ENCODE measurements around the gene COLEC11.
"Not testable (repeated sequence)": the region's sequence is repeated elsewhere in the genome, so short reads cannot be mapped to it uniquely, and the experiment has no call there.

COLEC11 gene

DNA sequence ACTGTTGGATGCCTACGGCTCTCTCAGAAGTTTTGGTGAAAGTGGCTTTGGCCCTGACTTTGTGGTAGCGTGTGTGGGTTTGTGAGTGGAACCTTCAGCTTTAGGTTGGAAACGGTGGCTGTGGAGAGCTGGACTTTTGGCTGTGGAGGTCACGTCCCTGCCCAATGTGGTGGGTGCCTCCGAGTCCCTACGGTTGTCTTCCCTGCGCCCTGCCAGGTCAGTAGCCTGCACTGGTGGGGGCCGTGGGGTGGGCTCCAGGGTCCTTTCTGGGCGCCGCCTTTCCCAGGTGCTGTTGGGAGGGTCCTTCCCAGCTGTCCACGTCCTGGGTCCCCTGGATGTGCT is 11.1 kb downstream of the COLEC11 start:
- no peak for DNase-seq (ENCODE audit: low spot score)

DNA sequence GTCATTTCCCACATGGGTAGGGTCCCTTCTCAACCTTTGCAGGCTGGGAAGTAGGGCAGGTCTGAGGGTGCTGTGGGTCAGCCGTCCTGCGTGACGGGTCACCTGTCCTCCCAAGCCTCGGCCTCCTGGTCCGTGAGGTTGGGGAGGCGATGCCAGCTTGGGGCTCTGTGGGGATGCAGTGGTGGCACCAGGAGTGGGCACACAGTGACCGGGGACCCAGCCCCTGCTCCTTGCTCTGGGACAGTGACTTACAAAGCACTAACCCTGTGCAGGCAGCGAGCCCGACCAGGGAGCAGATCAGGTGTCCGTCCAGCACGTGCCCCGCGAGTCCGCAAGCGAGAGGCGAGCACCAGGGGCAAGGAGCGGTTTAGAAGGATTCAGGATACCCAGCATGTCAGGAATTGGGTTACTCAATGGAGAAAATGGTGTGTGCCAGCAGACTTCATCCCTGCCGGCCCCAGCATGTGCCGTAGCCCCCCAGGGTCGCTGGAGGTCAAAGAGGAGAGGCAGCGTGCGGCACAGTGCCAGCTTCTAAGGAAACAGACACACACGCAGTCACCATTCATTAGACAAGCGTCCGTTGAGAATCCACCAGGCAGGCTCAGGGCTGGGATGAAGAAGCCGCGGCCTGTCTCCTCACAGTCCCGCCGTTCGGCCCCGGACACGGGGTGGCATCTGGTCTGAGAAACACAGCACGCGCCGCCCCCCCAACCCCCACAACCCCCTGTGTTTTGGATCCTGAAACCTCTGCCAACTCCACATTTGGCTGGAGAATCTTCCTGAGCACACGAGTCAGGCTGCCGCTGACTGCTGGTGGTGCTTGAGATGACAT is 11.7 kb downstream of the COLEC11 start:
- peak; percentile 35 for DNase-seq (ENCODE audit: low spot score)

GRCh38 chr2:3608373-3609278 is 13.7 kb downstream of the COLEC11 start:
- peak; percentile 40 for DNase-seq (ENCODE audit: low spot score)

DNA sequence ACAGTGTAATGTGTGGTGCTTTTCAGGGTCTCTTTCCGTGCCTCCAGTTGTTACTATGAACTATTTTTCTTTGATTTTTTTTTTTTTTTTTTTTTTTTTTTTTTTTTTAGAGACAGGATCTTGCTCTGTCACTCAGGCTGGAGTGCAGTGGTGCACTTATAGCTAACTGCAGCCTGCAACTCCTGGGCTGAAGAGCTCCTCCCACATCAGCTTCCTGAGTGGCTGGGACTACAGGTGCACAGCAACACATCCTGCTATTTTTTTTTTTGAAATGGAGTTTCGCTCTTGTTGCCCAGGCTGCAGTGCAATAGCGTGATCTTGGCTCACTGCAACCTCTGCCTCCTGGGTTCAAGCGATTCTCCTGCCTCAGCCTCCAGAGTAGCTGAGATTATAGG is 14.4 kb downstream of the COLEC11 start:
- DNase-seq (ENCODE audit: low spot score) = not testable (repeated sequence)

GRCh38 chr2:3610415-3610814 is 15.5 kb downstream of the COLEC11 start:
- DNase-seq (ENCODE audit: low spot score) = no peak

- DNase-seq (ENCODE audit: low spot score) = peak; percentile 27
These were observed 16.1 kb downstream of the COLEC11 start for GRCh38 chr2:3610881-3611505.

GRCh38 chr2:3611589-3611988 is 16.7 kb downstream of the COLEC11 start:
- peak; percentile 49 for DNase-seq (ENCODE audit: low spot score)

DNA sequence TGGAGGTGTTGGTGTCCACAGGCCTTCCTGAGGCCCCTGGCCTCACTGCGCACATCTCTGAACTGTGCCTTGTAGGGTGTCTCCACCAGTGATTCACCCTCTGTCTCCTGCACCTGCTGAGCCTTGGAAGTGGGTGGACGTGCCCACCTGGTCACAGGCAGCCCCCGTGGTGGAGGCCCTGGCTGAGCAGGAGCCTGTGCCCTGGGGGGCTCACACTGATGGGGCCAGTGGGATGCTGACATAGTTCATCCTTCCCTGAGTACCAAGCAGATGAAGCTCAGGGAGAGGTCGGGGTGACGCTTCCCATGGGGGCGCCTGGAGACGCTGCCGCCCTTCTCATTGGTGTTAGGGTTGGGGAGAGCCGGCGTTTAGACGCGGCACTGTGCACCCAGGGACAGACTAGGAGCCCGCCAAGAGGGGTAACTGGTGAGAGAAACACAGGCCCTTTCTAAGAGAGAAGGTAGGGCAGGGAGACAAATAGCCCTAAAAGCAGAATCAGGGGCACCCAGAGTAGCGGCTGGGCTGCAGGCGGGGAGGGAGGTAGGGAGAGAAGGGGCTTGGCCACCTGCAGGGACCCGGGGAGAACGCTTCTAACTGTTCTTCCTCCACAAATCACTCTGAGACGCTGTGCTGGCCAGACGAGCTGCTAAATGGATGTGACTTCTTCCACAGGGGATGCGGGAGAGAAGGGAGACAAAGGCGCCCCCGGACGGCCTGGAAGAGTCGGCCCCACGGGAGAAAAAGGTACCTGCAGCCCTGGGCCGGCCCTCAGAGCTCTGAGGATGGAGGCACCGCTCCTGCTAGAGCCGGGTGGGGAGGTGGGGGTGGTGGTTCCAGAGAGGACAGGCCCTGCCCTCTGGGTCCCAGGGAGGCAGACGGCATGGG is 18.0 kb downstream of the COLEC11 start:
- DNase-seq (ENCODE audit: low spot score) = no peak

DNA sequence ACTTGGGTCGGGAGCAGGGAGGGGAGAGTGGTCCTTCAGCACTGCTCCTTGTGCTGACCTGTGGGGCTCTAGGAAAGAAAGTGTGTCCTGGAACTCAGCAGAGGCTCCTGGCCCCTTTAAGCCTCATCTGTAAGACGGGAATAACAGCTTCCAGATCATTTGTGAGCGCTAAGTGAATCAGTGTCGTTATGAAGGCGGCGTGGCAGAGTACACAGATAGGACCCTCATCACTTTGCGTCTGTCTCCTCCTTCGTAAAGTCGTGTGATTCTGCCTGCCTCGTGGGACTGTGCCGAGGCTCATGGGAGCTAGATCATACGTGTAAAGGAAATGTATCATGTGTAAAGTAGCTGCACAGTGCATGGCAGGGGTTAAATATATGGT is 18.6 kb downstream of the COLEC11 start:
- DNase-seq (ENCODE audit: low spot score) = no peak

GRCh38 chr2:3614743-3615142 is 19.8 kb downstream of the COLEC11 start:
- not testable (repeated sequence) for DNase-seq (ENCODE audit: low spot score)

- DNase-seq (ENCODE audit: low spot score) = not testable (repeated sequence)
These were observed 20.8 kb downstream of the COLEC11 start for GRCh38 chr2:3615541-3616200.

- not testable (repeated sequence) for DNase-seq (ENCODE audit: low spot score)
These were observed 21.7 kb downstream of the COLEC11 start for GRCh38 chr2:3616435-3617197.

- no peak for DNase-seq (ENCODE audit: low spot score)
These were observed 22.4 kb downstream of the COLEC11 start for GRCh38 chr2:3617198-3617890.

DNA sequence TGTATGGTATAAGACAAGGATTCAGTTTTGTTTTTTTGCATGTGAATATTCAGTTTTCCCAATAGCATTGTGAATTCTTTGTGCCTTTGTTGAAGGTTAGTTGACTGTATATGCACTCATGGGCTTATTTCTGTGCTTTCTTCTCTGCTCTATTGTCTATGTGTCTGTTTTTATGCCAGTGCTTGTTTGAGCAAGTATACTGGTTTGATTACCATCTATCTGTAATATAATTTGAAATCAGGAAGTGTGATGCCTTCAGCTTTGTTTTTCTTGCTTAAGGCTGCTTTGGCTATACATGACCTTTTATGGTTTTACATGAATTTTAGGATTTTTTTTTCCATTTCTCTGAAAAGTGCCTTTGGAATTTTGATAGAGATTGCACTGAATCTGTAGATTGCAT is 23.5 kb downstream of the COLEC11 start:
- DNase-seq (ENCODE audit: low spot score) = no peak

DNA sequence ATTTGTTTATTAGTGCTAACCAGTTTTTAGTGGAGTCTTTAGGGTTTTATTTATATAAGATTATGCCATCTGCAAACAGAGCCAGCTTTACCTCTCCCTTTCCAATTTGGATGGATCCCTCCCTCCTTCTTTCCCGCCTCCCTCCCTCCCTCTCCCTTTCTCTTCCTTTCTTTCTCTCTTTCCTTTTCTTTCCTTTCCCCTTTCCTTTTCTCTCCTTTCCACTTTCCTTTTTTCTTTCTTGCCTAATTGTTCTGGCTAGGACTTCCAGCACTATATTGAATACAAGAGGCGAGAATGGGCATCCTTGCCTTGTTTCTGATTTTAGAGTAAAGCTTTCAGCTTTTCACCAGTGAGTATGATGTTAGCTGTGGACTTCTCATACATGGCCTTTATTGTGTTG is 24.1 kb downstream of the COLEC11 start:
- no peak for DNase-seq (ENCODE audit: low spot score)

GRCh38 chr2:3619661-3620060 is 24.7 kb downstream of the COLEC11 start:
- DNase-seq (ENCODE audit: low spot score) = not testable (repeated sequence)

DNA sequence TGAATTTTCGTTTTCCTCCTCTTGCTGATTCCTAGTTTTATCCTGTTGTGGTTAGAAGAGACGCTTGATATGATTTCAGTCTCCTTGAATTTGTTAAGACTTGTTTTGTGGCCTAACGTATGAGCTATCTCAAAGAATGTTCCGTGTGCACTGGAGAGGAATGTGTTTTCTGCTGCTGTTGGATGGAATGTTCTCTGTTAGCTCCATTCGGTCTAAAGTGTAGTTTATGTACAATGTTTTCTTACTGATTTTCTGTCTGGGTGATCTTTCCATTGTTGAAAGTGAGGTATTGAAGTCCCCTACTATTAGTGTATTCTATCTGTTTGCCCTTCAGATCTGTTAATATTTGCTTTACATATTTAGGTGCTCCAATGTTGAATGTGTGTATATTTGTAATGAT is 25.9 kb downstream of the COLEC11 start:
- DNase-seq (ENCODE audit: low spot score) = no peak

GRCh38 chr2:3622967-3623366 is 28.1 kb downstream of the COLEC11 start:
- DNase-seq (ENCODE audit: low spot score) = no peak

DNA sequence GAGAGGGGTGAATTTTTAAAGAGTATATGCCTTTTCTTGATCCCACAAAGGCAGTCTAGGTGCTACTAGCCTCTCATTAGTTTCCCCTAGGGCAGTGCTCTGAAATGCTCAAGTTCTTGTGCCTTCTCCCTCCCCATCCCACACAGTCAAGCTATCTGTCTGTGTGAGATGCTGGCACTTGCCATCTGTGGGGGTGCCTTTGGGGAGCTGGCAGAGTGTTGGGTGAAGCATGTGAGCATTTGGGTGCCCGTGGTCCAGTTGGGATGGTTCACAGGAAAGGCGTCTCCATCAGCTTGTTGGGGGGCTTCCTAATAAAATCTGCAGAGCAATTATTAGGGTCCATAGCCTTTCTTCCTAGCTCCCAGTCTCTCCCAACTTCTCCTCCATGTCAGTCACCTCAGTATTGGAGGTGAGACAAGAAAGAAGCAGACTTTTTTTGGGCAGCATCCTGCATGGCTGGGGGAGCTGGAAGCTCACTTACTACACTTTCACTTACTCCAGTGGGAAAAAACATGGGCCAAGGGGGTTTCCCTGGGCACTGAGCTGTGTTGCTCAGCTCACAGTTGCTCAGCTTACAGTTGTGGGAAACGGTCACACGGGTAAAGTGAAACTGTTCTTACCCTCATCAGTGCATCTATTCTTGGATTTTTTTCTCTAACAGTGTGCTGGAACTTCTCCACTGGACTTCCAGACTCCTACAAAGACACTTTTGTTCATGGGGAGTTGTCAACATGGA is 29.3 kb downstream of the COLEC11 start:
- no peak for DNase-seq (ENCODE audit: low spot score)
